ENCODE results near the gene EGLN3.
A peak's percentile ranks its signal among the peaks of the same experiment; 100 is the strongest.

EGLN3 gene

DNA sequence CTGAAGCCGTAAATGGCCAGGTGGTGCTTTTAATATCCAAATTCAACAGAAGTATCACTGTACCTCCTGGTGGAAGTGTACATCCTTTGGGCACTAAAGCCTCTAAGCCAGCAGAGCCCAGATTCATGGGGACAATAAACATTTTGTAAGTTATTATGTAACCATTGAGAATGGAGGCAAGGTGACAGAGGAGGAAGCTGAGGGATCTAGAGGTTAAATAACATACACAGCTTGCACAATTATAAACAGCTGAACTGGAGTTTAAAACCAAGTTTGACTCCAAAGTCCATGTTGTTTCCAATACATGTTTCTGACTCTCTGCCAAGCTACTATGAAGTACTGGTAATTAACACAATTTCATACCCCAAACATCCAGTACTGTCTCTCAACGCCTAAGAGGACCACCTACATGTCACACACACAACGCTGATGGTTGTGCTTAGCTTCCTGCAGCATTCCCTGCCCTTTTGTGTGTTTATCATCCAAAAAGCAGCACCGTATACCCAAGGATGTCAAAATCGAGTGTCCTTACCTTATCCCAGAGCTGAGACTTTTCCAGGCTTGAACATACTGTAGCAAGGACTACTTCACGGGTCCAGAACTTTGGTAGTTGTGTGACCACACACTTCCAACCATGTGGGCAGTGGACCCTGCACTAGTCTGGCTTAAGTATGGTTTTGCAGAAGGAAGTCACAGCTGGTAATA, 41.3 kb downstream of the EGLN3 start:
- DNase-seq = no peak

GRCh38 chr14:33908540-33909223, 42.2 kb downstream of the EGLN3 start:
- DNase-seq = no peak

DNA sequence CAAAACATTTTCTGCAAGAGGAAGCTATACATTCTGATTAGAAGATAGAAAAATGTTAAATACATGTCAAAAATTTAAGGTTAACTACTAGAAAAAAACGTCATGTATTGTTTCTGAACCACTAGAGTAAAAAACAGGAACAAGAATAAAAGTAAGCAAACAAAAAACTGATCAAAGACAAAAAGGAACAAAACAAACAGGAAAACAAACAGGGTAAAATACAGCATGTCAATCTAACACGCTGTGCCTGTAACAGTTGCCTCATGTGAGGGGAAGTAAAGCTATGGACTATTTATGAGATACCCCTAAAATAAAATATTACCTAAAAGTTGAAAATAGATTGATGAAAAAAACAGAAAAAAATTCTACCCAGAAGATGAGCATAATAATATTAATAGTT, 43.9 kb downstream of the EGLN3 start:
- DNase-seq = no peak

- DNase-seq = no peak
Observed at GRCh38 chr14:33904609-33905008, 46.3 kb downstream of the EGLN3 start.

GRCh38 chr14:33903369-33903768, 47.5 kb downstream of the EGLN3 start:
- no peak for DNase-seq

DNA sequence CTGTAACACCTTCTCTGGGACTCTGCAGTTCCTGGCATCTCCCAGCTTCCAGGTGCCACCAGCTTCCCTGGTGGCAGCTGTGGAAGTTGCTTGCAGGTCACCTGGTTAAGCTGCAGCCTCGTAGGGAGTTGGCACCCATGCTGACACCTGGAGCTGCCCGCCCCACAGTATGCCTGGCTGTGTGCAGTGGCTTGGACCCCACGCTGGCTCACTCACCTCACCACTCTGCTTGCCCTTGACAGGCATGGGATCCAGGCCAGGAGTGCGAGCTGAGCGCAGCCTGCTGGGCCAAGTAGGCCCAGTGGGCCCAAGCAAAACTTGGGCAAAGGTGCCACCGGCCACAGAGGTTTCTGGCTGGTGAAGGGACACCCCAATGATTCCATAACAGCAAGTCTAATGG, 48.5 kb downstream of the EGLN3 start:
- DNase-seq = no peak

- no peak for DNase-seq
Observed at GRCh38 chr14:33901426-33902155, 49.3 kb downstream of the EGLN3 start.

- DNase-seq = no peak
Observed at GRCh38 chr14:33900706-33901105, 50.2 kb downstream of the EGLN3 start.

DNA sequence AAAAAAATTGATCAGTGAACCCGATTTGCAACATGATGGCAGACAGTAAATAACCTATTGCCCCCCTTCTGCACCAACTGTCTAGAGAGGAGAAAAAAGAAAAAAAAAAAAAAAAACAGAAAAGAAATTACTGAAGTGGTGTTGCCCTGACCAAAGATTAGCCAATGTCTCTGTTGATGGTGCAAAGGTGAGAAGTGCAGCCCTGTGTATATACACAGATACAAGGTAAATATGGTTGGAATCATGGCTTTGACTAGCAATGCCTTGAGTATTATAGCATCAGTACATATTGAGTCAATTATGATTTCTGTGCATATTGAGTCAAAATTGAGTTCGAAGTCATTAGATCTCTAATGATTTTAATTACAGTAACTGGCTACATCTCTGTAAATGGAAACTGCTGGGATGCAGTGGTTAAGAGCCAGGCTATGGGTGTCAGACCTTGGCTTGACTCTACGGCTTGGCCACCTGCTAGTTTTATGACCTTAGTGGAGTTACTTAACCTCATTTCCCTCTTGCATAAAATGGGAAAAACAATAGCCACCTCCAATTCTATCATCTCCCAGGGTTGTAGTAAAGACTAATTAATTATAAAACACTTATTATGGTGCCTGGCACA, 51.0 kb downstream of the EGLN3 start:
- no peak for DNase-seq

GRCh38 chr14:33897878-33898535, 52.9 kb downstream of the EGLN3 start:
- no peak for DNase-seq

DNA sequence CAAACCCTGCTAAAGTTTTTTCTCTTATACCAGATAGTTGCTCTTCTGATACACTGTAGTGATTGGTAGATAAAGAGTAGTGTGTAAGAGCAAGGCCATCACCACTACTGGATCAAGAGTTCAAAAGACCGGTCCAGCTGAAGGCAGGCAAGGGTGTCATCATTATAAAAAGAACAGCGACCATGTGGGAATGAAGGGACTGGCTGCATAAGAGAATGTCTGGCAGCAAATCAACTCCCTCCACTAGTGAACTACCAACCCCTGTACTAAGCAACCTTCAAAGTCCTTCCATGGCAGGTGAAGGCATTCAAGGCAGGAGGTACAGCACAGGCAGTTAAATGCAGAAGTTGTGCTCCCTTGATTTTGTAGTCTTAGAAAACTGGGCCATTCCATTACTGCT, 53.5 kb downstream of the EGLN3 start:
- no peak for DNase-seq

DNA sequence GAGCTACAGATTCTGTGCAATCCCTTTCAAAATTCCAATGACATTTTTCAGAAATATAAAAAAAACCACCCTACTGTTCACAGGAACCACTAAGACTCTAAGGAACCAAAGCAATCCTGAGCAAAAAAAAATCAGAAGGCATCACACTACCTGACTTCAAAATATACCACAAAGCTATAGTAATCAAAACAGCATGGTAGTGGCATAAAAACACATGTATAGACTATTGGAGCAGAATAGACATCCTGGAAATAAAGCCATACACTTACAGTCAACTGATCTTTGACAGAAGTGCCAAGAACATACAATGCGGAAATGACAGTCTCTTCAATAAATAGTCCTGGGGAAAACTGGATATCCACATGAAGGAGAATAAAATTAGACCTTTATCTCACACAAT, 56.5 kb downstream of the EGLN3 start:
- DNase-seq = no peak

- no peak for DNase-seq
Observed at GRCh38 chr14:33891700-33892099, 59.2 kb downstream of the EGLN3 start.

DNA sequence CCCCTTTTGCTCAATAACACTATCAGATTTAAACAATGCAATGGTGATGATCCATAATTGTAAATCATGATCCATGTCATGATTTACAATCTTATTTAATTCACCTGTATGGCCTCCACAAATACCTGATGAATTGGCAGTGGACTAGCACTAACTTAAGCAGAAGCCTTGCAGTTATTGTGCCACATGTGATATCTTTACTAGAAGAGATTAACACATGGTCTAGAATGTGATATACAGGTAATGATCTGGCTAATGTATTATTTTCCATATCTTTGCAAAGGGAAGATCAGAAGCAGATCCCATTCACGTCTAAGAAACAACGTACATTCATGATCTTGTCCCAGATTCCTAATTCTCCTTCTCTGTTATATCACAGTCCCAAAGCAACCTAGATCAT, 66.0 kb downstream of the EGLN3 start:
- no peak for DNase-seq

- peak; percentile 42 for DNase-seq
Observed at GRCh38 chr14:33880330-33880729, 70.5 kb downstream of the EGLN3 start.

DNA sequence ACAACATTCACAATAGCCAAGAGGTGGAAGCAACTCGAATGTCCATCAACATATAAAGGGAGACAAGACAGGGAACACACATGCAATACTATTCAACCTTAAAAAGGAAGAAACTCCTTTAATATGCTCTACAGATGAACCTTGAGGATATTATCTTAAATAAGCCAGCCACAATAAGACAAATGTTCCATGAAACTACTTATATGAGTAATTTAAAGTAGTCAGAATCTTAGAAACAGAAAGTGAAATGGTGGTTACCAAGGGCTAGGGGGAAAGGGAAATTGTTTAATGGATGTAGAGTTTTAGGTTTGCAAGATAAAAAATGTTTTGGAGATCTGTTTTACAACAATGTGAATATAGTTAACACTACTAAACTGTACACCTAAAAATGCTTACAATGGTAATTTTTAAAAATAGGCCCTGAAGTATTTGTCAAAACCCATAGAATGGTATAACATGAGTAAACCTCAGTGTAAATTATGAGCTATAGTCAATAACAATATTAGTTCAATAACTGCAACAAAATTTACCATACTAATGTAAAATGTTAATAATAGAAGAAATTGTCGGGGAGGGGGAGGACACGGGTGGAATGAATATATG, 71.1 kb downstream of the EGLN3 start:
- no peak for DNase-seq

- DNase-seq = no peak
Observed at GRCh38 chr14:33876274-33876673, 74.6 kb downstream of the EGLN3 start.
